Type B pancreatic cell (in vitro differentiated cells): ENCODE data around the gene KIAA1755. TPM values are rescaled to one million over a fixed set of nuclear protein-coding genes. Genes with fewer than 3 reads are reported as not detected.

Source experiments
- DNase-seq: peaks from one replicate; pipeline ENCODE4 v3.0.0; 2021; ENCODE audit warnings: mixed read lengths; ENCODE audit not compliant: unreplicated experiment; ENCODE audit errors: extremely low spot score
- H3K27ac Mint-ChIP-seq: 2 replicates; pipeline ENCODE4 v1.8.0; 2021; ENCODE audit warnings: mild to moderate bottlenecking, mixed read lengths
- H3K27me3 Mint-ChIP-seq: 2 replicates; pipeline ENCODE4 v1.8.0; 2021; ENCODE audit warnings: mixed read lengths
- H3K36me3 Mint-ChIP-seq: 2 replicates; pipeline ENCODE4 v1.8.0; 2021; ENCODE audit warnings: mixed read lengths
- H3K4me1 Mint-ChIP-seq: one replicate; pipeline ENCODE4 v1.8.0; 2021; ENCODE audit warnings: mixed read lengths; ENCODE audit not compliant: unreplicated experiment
- H3K4me3 Mint-ChIP-seq: 2 replicates; pipeline ENCODE4 v1.8.0; 2021; ENCODE audit warnings: mild to moderate bottlenecking, mixed read lengths
- H3K9me3 Mint-ChIP-seq: 2 replicates; pipeline ENCODE4 v1.8.0; 2021; ENCODE audit warnings: mixed read lengths
- total RNA-seq: library from RNA; stranded (reverse); gene quantifications from 2 replicates; pipeline ENCODE4 v1.2.1, GENCODE V29; 2021; ENCODE audit warnings: low replicate concordance
- TF ChIP-seq, protein P1 (sequence below): fragments of 200-600 bp; sonication (generic); conservative IDR thresholded peaks from 2 replicates; pipeline ENCODE4 v1.5.0; 2021; ENCODE audit warnings: antibody characterized with exemption, mild to moderate bottlenecking

The KIAA1755 gene
- total RNA-seq, 1 donor from 2014 or later: 4.7 TPM

- H3K4me1 Mint-ChIP-seq: no peaks in the 10 kb centered on the region
- H3K27me3 Mint-ChIP-seq: peaks cover 15% of the 10 kb centered on the region
- no peak overlapping the region for H3K4me3 Mint-ChIP-seq
- no peaks in the 10 kb centered on the region for H3K36me3 Mint-ChIP-seq
- H3K27ac Mint-ChIP-seq: no peak overlapping the region
- TF ChIP-seq, protein P1, sequence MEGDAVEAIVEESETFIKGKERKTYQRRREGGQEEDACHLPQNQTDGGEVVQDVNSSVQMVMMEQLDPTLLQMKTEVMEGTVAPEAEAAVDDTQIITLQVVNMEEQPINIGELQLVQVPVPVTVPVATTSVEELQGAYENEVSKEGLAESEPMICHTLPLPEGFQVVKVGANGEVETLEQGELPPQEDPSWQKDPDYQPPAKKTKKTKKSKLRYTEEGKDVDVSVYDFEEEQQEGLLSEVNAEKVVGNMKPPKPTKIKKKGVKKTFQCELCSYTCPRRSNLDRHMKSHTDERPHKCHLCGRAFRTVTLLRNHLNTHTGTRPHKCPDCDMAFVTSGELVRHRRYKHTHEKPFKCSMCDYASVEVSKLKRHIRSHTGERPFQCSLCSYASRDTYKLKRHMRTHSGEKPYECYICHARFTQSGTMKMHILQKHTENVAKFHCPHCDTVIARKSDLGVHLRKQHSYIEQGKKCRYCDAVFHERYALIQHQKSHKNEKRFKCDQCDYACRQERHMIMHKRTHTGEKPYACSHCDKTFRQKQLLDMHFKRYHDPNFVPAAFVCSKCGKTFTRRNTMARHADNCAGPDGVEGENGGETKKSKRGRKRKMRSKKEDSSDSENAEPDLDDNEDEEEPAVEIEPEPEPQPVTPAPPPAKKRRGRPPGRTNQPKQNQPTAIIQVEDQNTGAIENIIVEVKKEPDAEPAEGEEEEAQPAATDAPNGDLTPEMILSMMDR: no peak
- H3K9me3 Mint-ChIP-seq: peaks cover 12% of the 10 kb centered on the region
- DNase-seq: no peak
These were observed 19.3 kb downstream of the KIAA1755 start for GRCh38 chr20:38241201-38241600.

DNA sequence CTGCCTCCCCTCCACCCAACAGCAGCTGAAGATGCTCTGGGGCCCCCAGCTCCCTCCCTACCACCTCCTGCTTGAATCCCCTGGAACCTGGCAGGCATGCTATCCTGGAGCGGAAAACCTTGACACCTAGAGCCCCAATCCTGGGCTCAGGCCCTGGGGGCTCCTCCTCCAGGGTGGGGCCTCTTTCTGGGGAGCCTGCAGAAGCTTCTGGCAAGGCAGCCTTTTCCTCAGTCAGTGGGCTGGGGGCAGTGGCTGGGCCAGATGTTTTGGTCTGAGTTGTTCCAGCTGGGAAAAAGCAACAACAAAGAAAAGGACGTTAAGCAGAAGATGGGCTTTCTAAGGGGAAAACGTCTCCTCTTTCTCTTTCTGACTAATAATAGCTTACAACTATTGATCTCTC is 21.1 kb downstream of the KIAA1755 start:
- Mint-ChIP-seq H3K27me3 (peaks cover 15% of the 10 kb centered on the region), H3K27ac (no peak overlapping the region), H3K4me3 (no peak overlapping the region), H3K4me1 (no peaks in the 10 kb centered on the region), H3K36me3 (no peaks in the 10 kb centered on the region), H3K9me3 (peaks cover 12% of the 10 kb centered on the region)
- no peak for DNase-seq
- TF ChIP-seq, protein P1: no peak

GRCh38 chr20:38238829-38239228 is 21.7 kb downstream of the KIAA1755 start:
- H3K27ac Mint-ChIP-seq: no peak overlapping the region
- H3K27me3 Mint-ChIP-seq: peaks cover 15% of the 10 kb centered on the region
- peaks cover 5% of the 10 kb centered on the region for H3K9me3 Mint-ChIP-seq
- DNase-seq: no peak
- TF ChIP-seq, protein P1: no peak
- no peak overlapping the region for H3K4me3 Mint-ChIP-seq
- no peaks in the 10 kb centered on the region for H3K36me3 Mint-ChIP-seq
- no peaks in the 10 kb centered on the region for H3K4me1 Mint-ChIP-seq

GRCh38 chr20:38237381-38237780 is 23.2 kb downstream of the KIAA1755 start:
- Mint-ChIP-seq H3K4me3 (no peak overlapping the region), H3K9me3 (no peaks in the 10 kb centered on the region), H3K36me3 (no peaks in the 10 kb centered on the region), H3K27me3 (peaks cover 15% of the 10 kb centered on the region), H3K4me1 (no peaks in the 10 kb centered on the region), H3K27ac (no peak overlapping the region)
- DNase-seq: no peak
- TF ChIP-seq, protein P1: no peak

GRCh38 chr20:38231531-38232121 is 28.9 kb downstream of the KIAA1755 start:
- no peaks in the 10 kb centered on the region for H3K9me3 Mint-ChIP-seq
- peaks cover 3% of the 10 kb centered on the region for H3K4me1 Mint-ChIP-seq
- H3K36me3 Mint-ChIP-seq: no peaks in the 10 kb centered on the region
- no peak overlapping the region for H3K4me3 Mint-ChIP-seq
- no peak overlapping the region for H3K27ac Mint-ChIP-seq
- TF ChIP-seq, protein P1: no peak
- H3K27me3 Mint-ChIP-seq: no peaks in the 10 kb centered on the region
- DNase-seq: no peak
